H54 (cell line): Measurements from ENCODE around the gene MFSD8.
"Not testable (repeated sequence)": the region's sequence is repeated elsewhere in the genome, so short reads cannot be mapped to it uniquely, and the experiment has no call there.

Experiments used
- DNase-seq: peaks from one replicate; pipeline ENCODE4 v3.0.0; 2011; ENCODE audit warnings: low spot score, mixed read lengths; ENCODE audit not compliant: insufficient read length
- FAIRE-seq: peaks from 3 replicates; lab custom pipeline; 2011; peaks lifted over from hg19 to GRCh38; lab: Jason Lieb, UNC
- POLR2A ChIP-seq: IDR thresholded peaks from 2 replicates; pipeline ENCODE4 v1.6.1; 2011; ENCODE audit warnings: low read depth, mild to moderate bottlenecking, low read length

The MFSD8 gene

GRCh38 chr4:127965062-127965802, at the start of gene MFSD8, which contains the start of gene ABHD18:
Gene MFSD8 (minus strand): TSS chr4:127965173. CDS start chr4:127965133, 40 bp downstream.
Gene ABHD18 (plus strand): TSS chr4:127965406. CDS start chr4:127982956, 17,550 bp downstream.
- DNase-seq (peak; percentile 77), FAIRE-seq (peak; percentile 89)
- TF ChIP-seq POLR2A = peak; percentile 88

DNA sequence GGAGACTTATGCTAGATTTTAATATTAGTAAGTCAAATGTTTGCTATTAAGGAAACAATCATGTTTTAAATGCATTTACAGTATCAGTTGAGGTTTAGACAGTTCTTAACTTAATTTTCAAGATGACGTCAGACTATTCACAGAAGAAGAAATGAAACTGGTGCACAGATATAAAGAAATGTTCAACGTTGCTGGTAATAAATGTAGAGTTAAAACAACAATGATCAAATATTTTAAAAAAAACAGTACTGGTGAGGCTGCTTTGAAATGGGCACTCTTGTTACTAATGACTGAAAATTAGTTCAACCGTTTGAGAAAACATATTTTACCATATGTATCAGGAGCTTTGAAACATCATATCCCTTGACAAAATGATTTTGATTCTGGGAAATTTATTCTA, 44.5 kb upstream of the MFSD8 start:
- TF ChIP-seq POLR2A = no peak
- no peak for FAIRE-seq
- no peak for DNase-seq

GRCh38 chr4:128006592-128006991, 41.6 kb upstream of the MFSD8 start:
- DNase-seq (no peak), FAIRE-seq (no peak)
- no peak for TF ChIP-seq POLR2A

DNA sequence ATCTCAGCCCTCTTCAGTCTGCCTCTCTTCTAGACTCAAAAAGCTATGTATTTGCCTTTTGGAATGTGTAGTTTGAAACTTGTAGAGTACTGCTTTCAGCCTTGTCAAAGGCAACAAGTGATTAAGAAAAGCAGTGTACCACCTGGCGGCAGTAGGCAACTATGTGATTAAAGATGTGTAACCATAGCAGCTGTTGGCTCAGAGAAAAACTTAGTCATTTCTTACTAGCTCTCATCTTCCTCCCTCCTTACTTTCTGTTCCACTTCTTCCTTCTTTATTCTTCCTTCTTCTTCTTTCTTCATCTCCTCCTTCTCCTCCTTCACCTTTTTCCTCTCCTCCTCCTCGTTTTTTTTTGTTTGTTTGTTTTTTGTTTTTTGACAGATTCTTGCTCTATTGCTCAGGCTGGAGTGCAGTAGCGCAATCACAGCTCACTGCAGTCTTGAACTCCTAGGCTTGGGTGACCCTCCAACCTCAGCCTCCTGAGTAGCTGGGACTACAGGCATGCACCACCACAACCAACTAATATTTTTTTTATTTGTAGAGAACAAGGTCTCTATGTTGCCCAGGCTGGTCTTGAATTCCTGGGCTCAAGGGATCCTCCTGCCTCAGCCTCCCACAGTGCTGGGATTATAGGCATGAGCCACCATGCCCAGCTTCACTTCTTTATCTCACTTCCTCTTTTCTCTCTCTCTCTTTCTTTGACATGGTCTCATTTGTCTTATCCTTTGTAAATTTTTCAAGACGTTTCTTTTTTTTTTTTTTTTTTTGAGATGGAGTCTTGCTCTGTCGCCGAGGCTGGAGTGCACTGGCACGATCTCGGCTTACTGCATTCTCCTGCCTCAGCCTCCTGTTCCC, 32.8 kb upstream of the MFSD8 start:
- FAIRE-seq = peak; percentile 87
- DNase-seq = peak; percentile 22
- TF ChIP-seq POLR2A = no peak

- not testable (repeated sequence) for FAIRE-seq
Measured at GRCh38 chr4:127996521-127996920, 31.5 kb upstream of the MFSD8 start.

DNA sequence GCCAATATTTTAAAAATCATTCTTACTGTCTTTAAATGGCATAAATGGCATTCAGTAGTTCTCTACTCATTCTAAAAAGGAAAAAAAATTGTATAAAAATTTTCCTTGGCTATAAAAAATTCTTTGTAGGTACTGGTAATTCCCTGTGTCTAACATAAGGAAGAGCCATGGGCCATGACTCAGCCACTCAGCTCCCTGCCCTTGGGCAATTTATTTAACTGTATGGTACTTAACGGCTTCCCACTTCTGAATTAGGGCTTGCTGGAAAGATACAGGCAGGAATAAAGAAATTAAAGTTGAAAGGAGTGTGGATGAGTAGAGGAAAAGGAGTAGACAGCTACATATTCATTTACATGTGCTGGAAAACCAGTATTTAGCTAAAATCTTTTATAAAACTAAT, 30.8 kb upstream of the MFSD8 start:
- FAIRE-seq = no peak
- DNase-seq = no peak
- TF ChIP-seq POLR2A = no peak

More at GRCh38 chr4:127996521-127996920, 31.5 kb upstream of the MFSD8 start:
- not testable (repeated sequence) for DNase-seq

DNA sequence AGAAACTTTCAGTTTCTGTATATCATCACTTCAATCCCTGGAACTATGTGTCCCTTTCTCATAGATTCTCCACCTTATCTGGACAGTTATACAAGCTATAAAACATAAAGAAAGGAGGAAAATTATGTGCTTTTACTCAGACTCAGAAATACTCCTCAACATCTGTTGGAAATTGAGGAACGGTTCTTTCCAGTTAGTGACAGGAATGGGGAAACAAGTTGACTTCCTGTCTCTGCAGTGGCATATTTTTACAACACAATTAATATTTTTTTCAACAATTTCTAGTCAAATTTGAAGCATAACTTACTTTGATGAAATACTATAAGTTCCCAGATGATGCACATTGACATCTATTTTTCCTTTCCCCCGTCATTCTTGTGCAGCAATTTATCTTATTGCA, 28.2 kb upstream of the MFSD8 start:
- no peak for FAIRE-seq
- TF ChIP-seq POLR2A = no peak
- DNase-seq = no peak

GRCh38 chr4:127988638-127989037, 23.7 kb upstream of the MFSD8 start:
- DNase-seq = no peak
- TF ChIP-seq POLR2A = no peak
- no peak for FAIRE-seq

GRCh38 chr4:127985989-127986388, 21.0 kb upstream of the MFSD8 start:
- no peak for TF ChIP-seq POLR2A
- no peak for DNase-seq
- no peak for FAIRE-seq

GRCh38 chr4:127982445-127982844, 17.5 kb upstream of the MFSD8 start:
- no peak for FAIRE-seq
- no peak for TF ChIP-seq POLR2A
- no peak for DNase-seq

GRCh38 chr4:127978930-127979329, 14.0 kb upstream of the MFSD8 start:
- no peak for FAIRE-seq
- no peak for TF ChIP-seq POLR2A
- DNase-seq = no peak

- no peak for TF ChIP-seq POLR2A
- no peak for DNase-seq
- FAIRE-seq = no peak
Measured at GRCh38 chr4:127975121-127975770, 10.3 kb upstream of the MFSD8 start.

GRCh38 chr4:127970925-127971324, 6.0 kb upstream of the MFSD8 start:
- not testable (repeated sequence) for DNase-seq, FAIRE-seq

GRCh38 chr4:127968586-127968985, 3.6 kb upstream of the MFSD8 start:
- DNase-seq (no peak), FAIRE-seq (no peak)
- no peak for TF ChIP-seq POLR2A
